ENCODE results near the gene SUCNR1.
A peak's percentile ranks its signal among the peaks of the same experiment; 100 is the strongest.
"Not testable (repeated sequence)": the region's sequence is repeated elsewhere in the genome, so short reads cannot be mapped to it uniquely, and the experiment has no call there.

SUCNR1 gene

GRCh38 chr3:151900884-151901643 is 27.6 kb downstream of the SUCNR1 start:
- no peak for DNase-seq

- DNase-seq, result no peak
These were observed 28.3 kb downstream of the SUCNR1 start for GRCh38 chr3:151901644-151902285.

DNA sequence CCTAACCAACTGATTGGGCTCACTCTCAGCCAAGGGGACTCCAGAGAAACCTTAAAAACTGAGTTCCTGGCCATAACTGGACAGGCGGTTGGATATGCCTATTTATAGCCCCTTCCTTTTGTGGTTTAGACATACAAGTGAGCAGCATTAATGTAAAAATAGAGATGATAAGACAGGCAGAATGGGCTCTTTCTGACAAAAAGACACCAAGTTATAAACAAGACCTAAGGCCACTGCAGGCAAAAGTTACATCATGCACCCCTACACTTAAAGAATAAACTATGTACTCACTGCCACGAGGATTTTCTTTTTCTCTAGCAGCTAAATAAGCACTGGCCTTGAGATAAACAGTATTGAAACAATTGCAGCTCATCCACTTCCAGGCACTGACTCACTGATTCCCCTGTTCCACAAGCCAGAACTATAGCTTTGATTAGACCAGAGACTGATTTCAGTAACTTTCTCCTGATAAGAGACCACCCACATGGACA is 30.1 kb downstream of the SUCNR1 start:
- DNase-seq, result peak; percentile 62

- DNase-seq, result no peak
These were observed 32.2 kb downstream of the SUCNR1 start for GRCh38 chr3:151905647-151906046.

DNA sequence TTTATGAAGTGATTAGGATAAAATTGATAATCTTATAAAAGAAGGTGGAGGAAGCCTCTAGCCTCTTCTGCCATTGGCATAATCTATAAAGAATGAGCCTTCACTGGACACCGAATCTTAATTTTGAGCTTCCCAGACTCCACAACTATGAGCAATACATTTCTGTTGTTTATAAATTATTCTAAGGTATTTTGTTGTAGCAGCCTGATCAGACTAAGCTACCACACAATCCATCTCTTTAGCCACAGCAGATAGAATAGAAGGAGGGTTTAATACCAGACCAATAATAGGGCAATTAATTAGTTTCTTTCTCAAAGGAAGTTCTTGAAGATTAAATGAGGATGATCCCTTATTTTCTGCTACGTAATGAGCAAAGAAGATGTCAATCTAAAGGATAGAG is 33.3 kb downstream of the SUCNR1 start:
- DNase-seq, result no peak

DNA sequence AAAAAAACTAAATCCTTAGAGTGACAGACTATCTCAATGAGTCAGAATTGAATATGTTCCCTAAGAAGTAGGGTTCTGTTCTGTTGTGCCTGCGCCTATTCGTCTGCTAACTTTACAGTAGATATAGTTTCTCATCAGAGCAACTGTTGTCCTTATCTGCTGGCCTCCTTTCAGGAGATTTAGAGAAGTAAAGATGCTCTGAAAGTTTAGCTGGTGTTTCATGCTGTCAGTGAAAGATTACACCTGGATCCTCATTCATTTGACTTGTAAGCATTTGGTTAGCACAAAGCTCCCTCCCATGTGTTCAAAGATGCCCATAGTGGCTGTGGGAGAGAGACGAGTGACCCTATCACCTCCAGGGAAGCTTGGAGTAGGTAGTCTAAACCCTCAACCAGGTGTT is 35.0 kb downstream of the SUCNR1 start:
- DNase-seq, result no peak

DNA sequence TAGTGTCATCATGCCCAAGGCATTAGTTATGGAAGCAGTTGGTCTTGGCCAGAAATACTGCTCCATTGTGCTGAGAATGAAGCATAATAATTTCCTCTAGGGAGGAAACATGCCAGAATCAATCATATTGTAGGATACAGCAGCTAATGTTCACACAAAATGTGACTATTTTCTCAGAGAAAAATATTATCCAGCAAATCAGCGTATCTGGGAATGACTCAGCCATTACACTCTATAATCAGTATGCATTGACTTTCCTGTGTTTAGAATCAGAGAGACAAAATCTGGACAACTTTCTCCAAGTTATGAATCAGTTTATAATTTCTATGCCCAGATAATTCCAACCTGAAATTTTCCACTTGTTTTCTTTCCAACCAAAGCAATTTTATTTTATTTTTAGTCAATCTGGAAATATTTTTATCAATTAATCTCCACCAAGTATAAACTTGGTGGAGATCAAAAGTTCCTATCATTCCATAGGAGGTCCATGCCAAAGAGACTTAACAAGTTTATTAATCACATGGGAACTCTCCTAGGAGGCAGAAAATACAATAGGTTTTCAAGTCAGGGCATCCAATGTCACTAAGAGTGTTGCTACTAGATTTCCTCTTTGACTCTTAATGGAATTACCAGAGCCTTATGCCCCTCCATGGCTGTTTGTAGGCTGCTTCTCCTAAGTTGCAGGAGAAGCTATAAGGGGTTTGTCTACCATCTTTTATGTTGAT is 36.4 kb downstream of the SUCNR1 start:
- DNase-seq, result peak; percentile 70

DNA sequence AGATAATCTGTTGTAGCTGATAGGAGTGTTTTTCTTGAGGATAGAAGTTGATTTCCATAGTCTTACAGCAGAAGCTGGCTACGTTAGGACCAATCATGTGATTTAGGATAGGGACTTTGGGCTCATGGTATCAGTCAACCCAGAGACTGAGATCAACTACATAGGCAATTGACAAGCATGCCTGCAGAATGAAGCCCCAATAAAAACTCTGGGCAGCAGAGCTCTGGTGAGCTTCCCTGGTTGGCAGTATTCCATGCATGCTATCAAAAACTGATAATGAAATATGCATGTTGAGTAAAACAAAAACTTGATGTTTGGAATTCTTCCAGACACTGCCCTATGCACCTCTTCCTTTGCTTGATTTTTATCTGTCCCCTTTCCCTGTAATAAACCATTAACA is 38.0 kb downstream of the SUCNR1 start:
- peak; percentile 54 for DNase-seq

- DNase-seq, result peak; percentile 81
These were observed 38.6 kb downstream of the SUCNR1 start for GRCh38 chr3:151912028-151912427.

DNA sequence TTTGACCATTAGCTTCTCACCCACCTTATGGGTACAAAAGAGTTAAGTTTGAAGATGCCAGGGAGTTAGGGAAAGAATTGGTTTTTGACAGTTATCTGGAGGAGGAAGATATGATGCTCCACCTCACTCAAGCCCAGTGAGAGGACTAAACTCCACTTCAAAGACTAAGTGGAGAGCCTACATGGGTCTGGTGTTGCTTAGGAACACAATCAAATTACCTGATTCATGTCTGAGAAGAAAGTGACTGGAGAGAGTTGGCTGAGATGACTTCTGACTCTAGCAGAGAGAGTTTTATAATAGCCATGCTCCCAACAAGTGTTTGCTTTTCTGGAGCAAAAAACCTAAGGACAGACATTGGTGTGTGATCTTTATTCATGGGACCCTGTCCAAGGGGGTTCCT is 43.3 kb downstream of the SUCNR1 start:
- no peak for DNase-seq

- peak; percentile 73 for DNase-seq
These were observed 45.0 kb downstream of the SUCNR1 start for GRCh38 chr3:151918253-151919029.

- no peak for DNase-seq
These were observed 45.5 kb downstream of the SUCNR1 start for GRCh38 chr3:151919030-151919328.

GRCh38 chr3:151919446-151919845 is 46.0 kb downstream of the SUCNR1 start:
- DNase-seq, result no peak

DNA sequence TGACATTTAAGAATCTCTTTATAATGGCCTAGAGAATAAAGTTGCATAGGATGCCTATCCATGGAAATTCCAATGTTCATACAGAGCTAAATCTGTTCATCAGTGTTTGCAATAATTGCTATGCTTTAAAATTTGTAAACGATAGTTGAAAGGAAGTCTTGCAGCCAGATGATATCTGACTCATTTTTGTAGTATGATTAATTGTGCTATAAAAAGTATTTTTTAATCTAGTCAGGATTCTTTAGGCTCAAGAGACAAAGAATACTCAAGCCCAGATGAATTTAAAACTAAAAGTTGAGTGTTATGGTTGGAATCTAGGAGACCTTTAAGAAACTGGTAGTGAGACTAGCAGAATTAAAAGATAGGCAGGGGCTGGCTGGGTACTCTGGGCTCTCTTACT is 50.5 kb downstream of the SUCNR1 start:
- peak; percentile 81 for DNase-seq

DNA sequence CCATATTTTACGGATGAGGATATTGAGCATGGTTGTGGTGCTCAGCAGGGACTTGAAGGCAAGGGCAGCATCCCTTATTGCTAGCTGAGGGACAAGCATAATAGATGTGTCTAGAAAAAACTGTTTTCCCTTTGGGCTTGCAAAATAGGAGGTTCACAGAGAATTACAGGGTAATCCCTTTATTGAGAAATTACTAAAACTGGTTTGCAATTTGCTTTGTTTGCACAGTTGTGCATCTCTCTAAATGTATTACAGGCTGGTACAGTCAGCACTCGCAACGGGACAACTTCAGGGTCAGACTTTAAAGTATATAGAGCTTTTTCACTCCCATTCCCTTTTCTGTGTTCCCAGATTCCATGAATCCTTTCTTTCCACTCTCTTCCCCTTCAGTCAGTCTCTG is 51.3 kb downstream of the SUCNR1 start:
- DNase-seq, result no peak

GRCh38 chr3:151925419-151925818 is 52.0 kb downstream of the SUCNR1 start:
- peak; percentile 7 for DNase-seq

DNA sequence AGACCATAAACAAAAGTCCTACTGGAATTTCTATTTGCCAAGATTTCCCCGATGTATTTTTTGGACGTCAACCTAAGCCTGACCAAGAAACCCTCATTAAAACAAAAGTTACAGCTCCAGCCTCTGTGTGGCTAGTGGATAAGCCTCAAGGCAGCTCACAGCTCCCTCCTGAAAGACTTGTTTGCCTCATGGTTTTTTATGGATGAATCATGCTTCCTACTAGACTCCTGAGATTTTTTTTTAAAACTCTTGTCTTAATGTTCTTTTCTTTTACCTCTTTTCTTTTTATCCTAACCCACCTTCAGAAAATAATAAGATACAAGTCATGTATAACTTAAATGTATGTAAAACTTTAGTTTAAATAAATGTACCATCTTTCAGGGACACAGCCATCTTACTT is 52.4 kb downstream of the SUCNR1 start:
- peak; percentile 85 for DNase-seq

DNA sequence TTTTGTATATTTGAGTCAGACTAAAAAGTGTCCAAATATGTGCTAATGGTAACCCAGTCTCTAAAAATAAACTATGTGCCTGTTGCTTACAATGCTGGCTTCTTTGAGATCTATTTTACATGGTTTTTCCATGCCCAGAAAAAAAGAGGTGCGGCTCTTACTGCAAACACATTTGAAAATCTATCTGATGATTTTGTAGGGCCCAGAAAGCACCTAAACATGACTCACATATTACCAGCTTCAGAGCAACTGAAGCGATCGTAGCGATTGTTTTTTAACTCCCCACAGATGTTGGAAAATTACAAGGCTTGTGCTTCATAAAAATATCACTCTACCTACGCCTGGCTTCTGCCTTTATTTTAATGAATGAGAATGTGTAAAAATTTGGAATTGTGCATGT is 53.5 kb downstream of the SUCNR1 start:
- peak; percentile 62 for DNase-seq

DNA sequence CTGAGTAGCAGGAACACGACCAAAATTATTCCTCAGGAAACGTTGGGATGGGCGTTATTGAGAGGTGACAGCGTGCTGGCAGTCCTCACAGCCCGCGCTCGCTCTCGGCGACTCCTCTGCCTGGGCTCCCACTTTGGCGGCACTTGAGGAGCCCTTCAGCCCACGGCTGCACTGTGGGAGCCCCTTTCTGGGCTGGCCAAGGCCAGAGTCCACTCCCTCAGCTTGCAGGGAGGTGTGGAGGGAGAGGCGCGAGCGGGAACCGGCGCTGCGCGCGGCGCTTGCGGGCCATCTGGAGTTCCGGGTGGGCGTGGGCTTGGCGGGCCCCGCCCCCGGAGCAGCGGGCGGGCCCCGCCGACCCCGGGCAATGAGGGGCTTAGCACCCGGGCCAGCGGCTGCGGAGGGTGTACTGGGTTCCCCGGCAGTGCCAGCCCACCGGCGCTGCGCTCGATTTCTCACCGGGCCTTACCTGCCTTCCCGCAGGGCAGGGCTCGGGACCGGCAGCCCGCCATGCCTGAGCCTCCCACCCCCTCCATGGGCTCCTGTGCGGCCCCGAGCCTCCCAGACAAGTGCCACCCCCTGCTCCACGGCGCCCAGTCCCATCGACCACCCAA is 54.6 kb downstream of the SUCNR1 start:
- not testable (repeated sequence) for DNase-seq

DNA sequence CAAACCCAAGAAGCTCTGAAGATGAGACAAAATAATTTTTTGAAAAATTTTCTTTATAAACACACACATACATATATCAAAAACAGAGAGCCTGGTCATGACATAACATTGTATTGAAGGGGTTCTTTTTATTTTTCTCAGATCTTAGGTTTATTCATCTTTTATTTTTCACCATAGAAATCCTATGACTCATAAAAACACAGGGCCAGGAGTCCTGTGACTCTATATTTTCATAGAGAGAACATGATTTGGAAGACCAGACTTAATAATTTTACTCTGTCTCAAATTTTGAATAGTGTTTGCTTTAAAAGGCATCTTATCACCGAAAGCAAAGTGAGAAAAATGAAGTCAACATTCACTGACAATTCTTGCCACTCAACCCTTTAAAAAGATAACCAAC is 57.7 kb downstream of the SUCNR1 start:
- DNase-seq, result peak; percentile 17

GRCh38 chr3:151933234-151933853 is 59.9 kb downstream of the SUCNR1 start:
- peak; percentile 33 for DNase-seq
